K562 (cell line): ENCODE measurements around the gene OPN1LW. TPM values are rescaled to one million over a fixed set of nuclear protein-coding genes. Genes with fewer than 3 reads are reported as not detected.

Source experiments
- ATAC-seq: fragments of 200-7000 bp; cut with Tn5 transposase; 3 replicates; pipeline ENCODE4 v1.9.1; 2020; ENCODE audit warnings: moderate library complexity
- BruUV-seq: library from RNA; stranded (reverse); fragments of 400-500 nt; replicated peaks from 2 replicates; lab custom pipeline; 2021; lab: Mats Ljungman, UMichigan
- CTCF ChIA-PET: fragments of 300-600 bp; formaldehyde crosslinking; extraction: SDS; loops from one replicate; lab custom pipeline; 2021; ENCODE audit warnings: low intra/inter-chr PET ratio; lab: Yijun Ruan, JAX
- POLR2A ChIA-PET: fragments of 300-600, 350-650 bp; sonication (Branson Sonifier 250); formaldehyde crosslinking; extraction: SDS; loops from one replicate; lab custom pipeline; 2021; ENCODE audit warnings: antibody characterized with exemption, inconsistent platforms; lab: Yijun Ruan, JAX
- DNase-seq, 4 experiments: peaks; one replicate each; pipeline versions ENCODE4 v3.0.0 to v3.0.0-alpha.2; 2011 to 2018; ENCODE audit warnings: low spot score in 3 of 4, mixed read lengths in 3 of 4; ENCODE audit errors: extremely low read depth in 1 of 4
- FAIRE-seq: peaks from 2 replicates; lab custom pipeline; 2011; peaks lifted over from hg19 to GRCh38; lab: Jason Lieb, UNC
- H2AFZ ChIP-seq: 2 replicates; pipeline ENCODE4 v1.6.0; 2011; ENCODE audit warnings: low read depth, low read length, control low read depth, inconsistent platforms
- H3K27ac ChIP-seq: fragments of 200-600 bp; 3 replicates; pipeline ENCODE4 v1.8.0; 2011; ENCODE audit warnings: low read depth, mild to moderate bottlenecking, control low read depth, inconsistent platforms, low read length, moderate library complexity, mixed read lengths; ENCODE audit errors: extremely low read depth
- H3K27me3 ChIP-seq, 2 experiments: fragments of 300-600 bp in 1 of 2; 2 replicates in 1 of 2; 3 replicates in 1 of 2; pipeline versions ENCODE4 v1.6.0 to v1.8.0; 2011; ENCODE audit warnings: inconsistent platforms in 2 of 2, low read length in 2 of 2, mild to moderate bottlenecking in 1 of 2, mixed read lengths in 1 of 2, moderate library complexity in 1 of 2; ENCODE audit not compliant: control insufficient read depth in 2 of 2, insufficient read depth in 2 of 2
- H3K36me3 ChIP-seq: fragments of 300-600 bp; 3 replicates; pipeline ENCODE4 v1.8.0; 2011; ENCODE audit warnings: mild to moderate bottlenecking, low read length, inconsistent platforms; ENCODE audit not compliant: control insufficient read depth, insufficient read depth
- H3K4me1 ChIP-seq, 2 experiments: fragments of 200-600 bp in 1 of 2; replicated peaks in 1 of 2; 2 replicates in 1 of 2; 3 replicates in 1 of 2; pipeline versions ENCODE4 v1.5.1 to v1.8.0; 2011; ENCODE audit warnings: inconsistent platforms in 2 of 2, low read length in 2 of 2, mild to moderate bottlenecking in 1 of 2, mixed read lengths in 1 of 2, moderate library complexity in 1 of 2; ENCODE audit not compliant: control insufficient read depth in 2 of 2, insufficient read depth in 2 of 2
- H3K4me2 ChIP-seq: 2 replicates; pipeline ENCODE4 v1.6.1; 2011; ENCODE audit warnings: low read length, control low read depth, inconsistent platforms, mixed read lengths; ENCODE audit not compliant: insufficient read depth
- H3K4me3 ChIP-seq: fragments of 200-600 bp; sonication (generic), shearing (Covaris generic); 2 replicates; pipeline ENCODE4 v1.5.1; 2016; ENCODE audit warnings: control low read depth, inconsistent platforms
- H3K79me2 ChIP-seq: fragments of 200-600 bp; 3 replicates; pipeline ENCODE4 v1.8.0; 2011; ENCODE audit warnings: low read length, inconsistent platforms; ENCODE audit not compliant: control insufficient read depth, insufficient read depth
- H3K9ac ChIP-seq, 2 experiments: 2 replicates each; pipeline versions ENCODE4 v1.6.0 to v1.6.1; 2011; ENCODE audit warnings: low read depth in 2 of 2, low read length in 2 of 2, control low read depth in 1 of 2, inconsistent platforms in 1 of 2, mild to moderate bottlenecking in 1 of 2, mixed read lengths in 1 of 2; ENCODE audit not compliant: insufficient read depth in 1 of 2
- H3K9me1 ChIP-seq: one replicate; pipeline ENCODE4 v1.6.0; 2011; ENCODE audit warnings: inconsistent platforms, mild to moderate bottlenecking, low read length, moderate library complexity; ENCODE audit not compliant: control insufficient read depth, insufficient read depth
- H3K9me3 ChIP-seq: replicated peaks from 2 replicates; pipeline ENCODE4 v1.5.1; 2011; ENCODE audit warnings: low read depth, low read length, inconsistent platforms; ENCODE audit not compliant: control insufficient read depth, insufficient read depth
- H4K20me1 ChIP-seq: replicated peaks from 2 replicates; pipeline ENCODE4 v1.6.1; 2011; ENCODE audit warnings: low read length, inconsistent platforms, mixed read lengths; ENCODE audit not compliant: control insufficient read depth, insufficient read depth
- CBX3 ChIP-seq, 2 experiments: IDR thresholded peaks; 1 replicate in 1 of 2; 2 replicates in 1 of 2; pipeline ENCODE4 v1.6.1; 2012; ENCODE audit warnings: inconsistent platforms in 2 of 2, low read length in 2 of 2, borderline replicate concordance in 1 of 2, control low read depth in 1 of 2
- ELF1 ChIP-seq: fragments of 200-800 bp; sonication (Bioruptor generic); IDR thresholded peaks from 2 replicates; pipeline ENCODE4 v1.6.1; 2016; ENCODE audit warnings: missing genetic modification characterization, missing compliant biosample characterization
- KDM4B ChIP-seq, 2 experiments: fragments of 450-650 bp in 1 of 2; sonication (generic) in 1 of 2; IDR thresholded peaks; 2 replicates each; pipeline ENCODE4 v1.6.1; 2016 to 2017; ENCODE audit warnings: borderline replicate concordance in 2 of 2, antibody characterized with exemption in 1 of 2, low read depth in 1 of 2, mild to moderate bottlenecking in 1 of 2
- LARP7 ChIP-seq: fragments of 450-650 bp; IDR thresholded peaks from 2 replicates; pipeline ENCODE4 v1.6.1; 2016
- PHF21A ChIP-seq: fragments of 450-650 bp; IDR thresholded peaks from 2 replicates; pipeline ENCODE4 v1.6.1; 2017; ENCODE audit warnings: low read depth, borderline replicate concordance
- RAD51 ChIP-seq: fragments of 450-650 bp; IDR thresholded peaks from 2 replicates; pipeline ENCODE4 v1.7.1; 2016; ENCODE audit warnings: low read depth, mild to moderate bottlenecking, borderline replicate concordance
- SIX5 ChIP-seq, 2 experiments: IDR thresholded peaks; 2 replicates each; pipeline ENCODE4 v1.6.1; 2011; ENCODE audit warnings: low read length in 2 of 2, borderline replicate concordance in 1 of 2, low read depth in 1 of 2, mild to moderate bottlenecking in 1 of 2, moderate library complexity in 1 of 2; ENCODE audit not compliant: insufficient read depth in 1 of 2
- SMARCA4 ChIP-seq: fragments of 450-650 bp; IDR thresholded peaks from 2 replicates; pipeline ENCODE4 v1.6.1; 2016
- SRSF1 ChIP-seq: fragments of 200-400 bp; formaldehyde crosslinking; IDR thresholded peaks from 2 replicates; pipeline ENCODE4 v1.6.1; 2017; ENCODE audit warnings: mild to moderate bottlenecking, low read depth, low read length, moderate library complexity
- STAT5B ChIP-seq: fragments of 250-450 bp; sonication (Bioruptor Pico); IDR thresholded peaks from 2 replicates; pipeline ENCODE4 v1.8.0; 2021; ENCODE audit warnings: mild to moderate bottlenecking, inconsistent platforms
- TCF7 ChIP-seq: sonication (generic); IDR thresholded peaks from 2 replicates; pipeline ENCODE4 v1.6.1; 2016; ENCODE audit warnings: antibody characterized with exemption, borderline replicate concordance
- TOE1 ChIP-seq, 2 experiments: fragments of 450-650 bp in 1 of 2; sonication (generic) in 1 of 2; formaldehyde crosslinking in 1 of 2; IDR thresholded peaks; 2 replicates each; pipeline versions ENCODE4 v1.7.1 to v1.8.0; 2016 to 2022; ENCODE audit warnings: borderline replicate concordance in 2 of 2, mild to moderate bottlenecking in 2 of 2, antibody characterized with exemption in 1 of 2, inconsistent platforms in 1 of 2, low read depth in 1 of 2, missing genetic modification reagents in 1 of 2, moderate library complexity in 1 of 2
- ZBED1 ChIP-seq: IDR thresholded peaks from 2 replicates; pipeline ENCODE4 v1.6.1; 2014
- ZBTB17 ChIP-seq: fragments of 450-650 bp; formaldehyde crosslinking; IDR thresholded peaks from 2 replicates; pipeline ENCODE4 v1.4.0; 2020; ENCODE audit warnings: mild to moderate bottlenecking
- ZEB2 ChIP-seq: fragments of 450-650 bp; IDR thresholded peaks from 2 replicates; pipeline ENCODE4 v1.6.1; 2016
- ZNF232 ChIP-seq: sonication (generic); formaldehyde crosslinking; IDR thresholded peaks from 2 replicates; pipeline ENCODE4 v1.8.0; 2022; ENCODE audit warnings: mild to moderate bottlenecking, missing genetic modification reagents
- ZNF431 ChIP-seq: sonication (generic); formaldehyde crosslinking; IDR thresholded peaks from 2 replicates; pipeline ENCODE4 v1.8.0; 2022; ENCODE audit warnings: mild to moderate bottlenecking, missing genetic modification reagents
- ZNF77 ChIP-seq: fragments of 250-450 bp; sonication (Bioruptor Pico); IDR thresholded peaks from 2 replicates; pipeline ENCODE4 v1.5.0; 2020
- WGBS: fragments of 100-300 bp; shearing (Covaris generic); methylation state at CpG from one replicate; pipeline ENCODE4 v1.1.6; 2016; ENCODE audit warnings: low coverage, mixed read lengths; ENCODE audit not compliant: insufficient coverage; ENCODE audit errors: missing lambda C conversion rate; 5-methylcytosine and 5-hydroxymethylcytosine counted together
- in situ Hi-C: fragments of 300-500 bp; cut with MboI; formaldehyde crosslinking; loops from 4 replicates; pipeline ENCODE4 v1.15.0; 2018; ENCODE audit warnings: inconsistent platforms, mixed read lengths
- intact Hi-C: fragments of 100-400 bp; cut with micrococcal nuclease; formaldehyde crosslinking; loops from 2 replicates; pipeline ENCODE4 v1.14.2; 2022
- polyA plus RNA-seq, 8 experiments: library from polyadenylated mRNA; depleted of rRNA in 4 of 8; stranded (reverse) in 5 of 8; unstranded in 3 of 8; fragments of >200 nt; fragmentation: Nextera tagmentation in 2 of 8; fragmentation: Illumina TruSeq in 1 of 8; extraction: Ambion mirVana in 2 of 8; extraction: Trizol in 1 of 8; gene quantifications; 2 replicates each; pipeline versions ENCODE4 v1.2.1 to v1.2.3, GENCODE V29; 2011 to 2014; ENCODE audit warnings: inconsistent platforms in 1 of 8, missing spikeins in 1 of 8
- total RNA-seq, 7 experiments: library from RNA; depleted of rRNA in 6 of 7; stranded (reverse); fragments of >200 nt in 6 of 7; fragmentation: Illumina TruSeq in 2 of 7; extraction: Trizol in 2 of 7; gene quantifications; 2 replicates each; pipeline versions ENCODE4 v1.2.1 to v1.2.3, GENCODE V29; 2011 to 2021; ENCODE audit warnings: low replicate concordance in 1 of 7

OPN1LW gene
- total and polyA plus RNA-seq, 9 of the 15 experiments (the other 6 are each of a cell fraction or from before 2014, with no cell fraction given), result 0.04 TPM; not detected in 8

- no TSS peak for BruUV-seq
- Histone ChIP-seq H2AFZ (peak overlapping the region; percentile 65), H3K9me3 (no peaks in the 10 kb centered on the region), H3K9ac (peak overlapping the region in 1 of 2 experiments; percentile 64; a peak in 1 of 4 replicates), H4K20me1 (no peaks in the 10 kb centered on the region), H3K9me1 (no peaks in the 10 kb centered on the region), H3K4me1 (peaks cover 0 to 4% of the 10 kb centered on the region in 2 experiments; a peak in 4 of 5 replicates), H3K4me3 (no peak overlapping the region), H3K27ac (no peak overlapping the region), H3K27me3 (no peaks in the 10 kb centered on the region), H3K36me3 (no peaks in the 10 kb centered on the region), H3K4me2 (no peak overlapping the region), H3K79me2 (no peaks in the 10 kb centered on the region)
- no peak for TF ChIP-seq ZNF431 (CRISPR knock-in tag)
- TF ChIP-seq ZBTB17 (CRISPR knock-in tag), result no peak
- TF ChIP-seq LARP7, result no peak
- TF ChIP-seq SMARCA4, result no peak
- no peak for TF ChIP-seq SIX5 (IDR thresholded peaks at IDR 0.05; ENCODE audit: borderline replicate concordance in 1 of 2, insufficient read depth in 1 of 2, low read depth in 1 of 2, low read length in 2 of 2)
- TF ChIP-seq ZEB2, result no peak
- TF ChIP-seq TOE1 (IDR thresholded peaks at IDR 0.05; ENCODE audit: borderline replicate concordance), result no peak
- TF ChIP-seq TOE1 (CRISPR knock-in tag; IDR thresholded peaks at IDR 0.05; ENCODE audit: borderline replicate concordance, low read depth), result no peak
- no peak for TF ChIP-seq TCF7
- no peak for TF ChIP-seq ZBED1
- TF ChIP-seq CBX3 (IDR thresholded peaks at IDR 0.05; ENCODE audit: borderline replicate concordance in 1 of 2, low read length in 2 of 2), result no peak
- TF ChIP-seq PHF21A, result no peak
- no peak for TF ChIP-seq ZNF77 (CRISPR knock-in tag)
- no peak for TF ChIP-seq ZNF232
- no peak for TF ChIP-seq KDM4B (IDR thresholded peaks at IDR 0.05; ENCODE audit: borderline replicate concordance in 2 of 2, low read depth in 1 of 2)
- TF ChIP-seq ELF1 (tag), result no peak
- no peak for TF ChIP-seq STAT5B (CRISPR knock-in tag)
- TF ChIP-seq RAD51, result no peak
- TF ChIP-seq SRSF1, result no peak
- CTCF ChIA-PET, result no interaction called here
- DNase-seq, result no peak
- intact Hi-C loops (no loop called here), in situ Hi-C loops (no loop called here)
- no peak for FAIRE-seq
- no peak for ATAC-seq
- 56% methylated on average over 3 of the region's 5 CpGs for WGBS
- POLR2A ChIA-PET, result interaction anchor here (0.6 kb wide), 1 partner anchor 10 kb away, joined by 3 read pairs; no protein-coding TSS in a partner anchor
Observed at GRCh38 chrX:154115750-154116149, 28.3 kb upstream of the OPN1LW start.
